GM15510 (cell line): ENCODE data around the gene RPS10.

Experiments used
- POLR2A ChIP-seq: IDR thresholded peaks from 3 replicates; pipeline ENCODE4 v1.6.1; 2011; ENCODE audit warnings: borderline replicate concordance; ENCODE audit not compliant: insufficient read length; ENCODE audit errors: extremely low read depth

The RPS10 gene

GRCh38 chr6:34425498-34426410 is at the start of gene RPS10:
TSS of gene RPS10 (minus strand) at chr6:34426069. CDS start at chr6:34425221, 848 bp downstream.
- TF ChIP-seq POLR2A, result peak; percentile 95

GRCh38 chr6:34475238-34475682 is 49.4 kb upstream of the RPS10 start:
- no peak for TF ChIP-seq POLR2A

- TF ChIP-seq POLR2A, result no peak
Observed at GRCh38 chr6:34474754-34475153, 48.9 kb upstream of the RPS10 start.

- TF ChIP-seq POLR2A, result no peak
Observed at GRCh38 chr6:34473967-34474366, 48.1 kb upstream of the RPS10 start.

GRCh38 chr6:34472425-34472824 is 46.6 kb upstream of the RPS10 start:
- no peak for TF ChIP-seq POLR2A

GRCh38 chr6:34469499-34469898 is 43.6 kb upstream of the RPS10 start:
- no peak for TF ChIP-seq POLR2A

GRCh38 chr6:34468378-34468892 is 42.6 kb upstream of the RPS10 start:
- no peak for TF ChIP-seq POLR2A

GRCh38 chr6:34466242-34467185 is 40.6 kb upstream of the RPS10 start:
- TF ChIP-seq POLR2A, result no peak

GRCh38 chr6:34465531-34466241 is 39.8 kb upstream of the RPS10 start, which contains the start of gene PACSIN1:
TSS of gene PACSIN1 (plus strand) at chr6:34466076. CDS start at chr6:34526306, 60,230 bp downstream.
- no peak for TF ChIP-seq POLR2A

- TF ChIP-seq POLR2A, result no peak
Observed at GRCh38 chr6:34463849-34464248, 38.0 kb upstream of the RPS10 start.

- no peak for TF ChIP-seq POLR2A
Observed at GRCh38 chr6:34463299-34463698, 37.4 kb upstream of the RPS10 start.

- no peak for TF ChIP-seq POLR2A
Observed at GRCh38 chr6:34462551-34462971, 36.7 kb upstream of the RPS10 start.

GRCh38 chr6:34462010-34462409 is 36.1 kb upstream of the RPS10 start:
- TF ChIP-seq POLR2A, result no peak
